ENCODE data around the gene TMEM273. TPM values are rescaled to one million over a fixed set of nuclear protein-coding genes. Genes with fewer than 3 reads are reported as not detected.

TMEM273 gene
- polyA plus RNA-seq, 1 donor (not counting 4 experiments of a cell fraction or from before 2014, with no cell fraction given) = not detected

- Histone ChIP-seq H4K20me1 (ENCODE audit: control insufficient read depth, extremely low read depth, insufficient read depth, low read length) (no peaks in the 10 kb centered on the region), H3K9me1 (ENCODE audit: control insufficient read depth, extremely low read depth, insufficient read depth, low read length) (no peaks in the 10 kb centered on the region), H3K9ac (ENCODE audit: control insufficient read depth, extremely low read depth, insufficient read depth, low read length) (no peak overlapping the region), H2AFZ (ENCODE audit: control insufficient read depth, low read length) (no peak overlapping the region), H3K79me2 (ENCODE audit: control insufficient read depth, insufficient read depth, low read length) (no peaks in the 10 kb centered on the region), H3K27ac (ENCODE audit: control insufficient read depth, insufficient read depth, low read length) (no peak overlapping the region), H3K9me3 (ENCODE audit: control insufficient read depth, low read depth, low read length) (no peaks in the 10 kb centered on the region), H3K4me3 (ENCODE audit: control insufficient read depth in 2 of 3, extremely low read depth in 1 of 3, insufficient read depth in 2 of 3, low read depth in 1 of 3, low read length in 3 of 3) (no peak overlapping the region), H3K4me1 (ENCODE audit: control insufficient read depth, extremely low read depth, insufficient read depth, low read length) (no peaks in the 10 kb centered on the region), H3K27me3 (ENCODE audit: control insufficient read depth, extremely low read depth, insufficient read depth, low read length) (no peaks in the 10 kb centered on the region), H3K4me2 (ENCODE audit: control insufficient read depth, extremely low read depth, insufficient read depth, low read depth, low read length) (no peak overlapping the region), H3K36me3 (ENCODE audit: control insufficient read depth in 2 of 2, extremely low read depth in 1 of 2, insufficient read depth in 2 of 2, low read length in 2 of 2) (no peaks in the 10 kb centered on the region)
- no peak for DNase-seq (ENCODE audit: low read depth, low spot score)
- dilution Hi-C loops (cut with MboI; ENCODE audit: extremely low pct_ligation_motif_present, low sequenced_read_pairs) = no loop called here
- FAIRE-seq = no peak
- TF ChIP-seq CTCF (optimal IDR thresholded peaks at IDR 0.05 in 1 of 3, IDR thresholded peaks at IDR 0.05 in 1 of 3, conservative IDR thresholded peaks at IDR 0.05 in 1 of 3; ENCODE audit: extremely low read depth in 1 of 3, insufficient read depth in 2 of 3, low read length in 3 of 3) (no peak), EZH2 (IDR thresholded peaks at IDR 0.05; ENCODE audit: low read length) (no peak)
These were observed 49.0 kb downstream of the TMEM273 start for GRCh38 chr10:49139028-49139845.

DNA sequence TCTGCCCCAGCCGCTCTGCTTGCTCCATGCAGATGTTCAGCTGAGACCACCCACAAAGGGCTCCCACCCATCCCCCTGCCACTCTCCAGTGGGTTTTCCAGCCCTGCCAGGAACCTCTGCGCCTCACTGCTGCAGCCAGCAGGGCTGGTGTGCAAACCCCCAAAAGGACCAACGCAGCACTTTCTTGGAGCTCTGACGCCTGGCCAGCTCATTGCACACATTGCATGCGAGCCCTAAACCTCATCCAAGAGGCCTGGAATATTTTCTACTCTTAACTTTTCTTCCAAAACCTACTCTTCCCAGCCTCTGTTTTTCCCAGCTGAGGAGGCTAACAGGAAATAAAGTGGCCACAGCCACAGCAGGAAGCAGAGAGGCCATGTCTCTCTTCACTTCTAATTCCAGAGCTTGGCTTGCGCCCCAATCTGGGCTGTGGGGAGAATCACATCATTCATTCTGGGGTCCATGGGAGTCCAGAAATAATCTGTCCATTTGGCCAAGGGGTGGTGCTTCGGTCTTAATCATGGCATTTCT lies 49.8 kb downstream of the TMEM273 start:
- FAIRE-seq = no peak
- no peak overlapping the region for H3K4me3 ChIP-seq (ENCODE audit: control insufficient read depth in 2 of 3, extremely low read depth in 1 of 3, insufficient read depth in 2 of 3, low read depth in 1 of 3, low read length in 3 of 3)
- H3K36me3 ChIP-seq (ENCODE audit: control insufficient read depth in 2 of 2, extremely low read depth in 1 of 2, insufficient read depth in 2 of 2, low read length in 2 of 2) = no peaks in the 10 kb centered on the region
- H3K9ac ChIP-seq (ENCODE audit: control insufficient read depth, extremely low read depth, insufficient read depth, low read length) = no peak overlapping the region
- DNase-seq (ENCODE audit: low read depth, low spot score) = no peak
- H3K4me2 ChIP-seq (ENCODE audit: control insufficient read depth, extremely low read depth, insufficient read depth, low read depth, low read length) = no peak overlapping the region
- dilution Hi-C loops (cut with MboI; ENCODE audit: extremely low pct_ligation_motif_present, low sequenced_read_pairs) = no loop called here
- TF ChIP-seq CTCF (optimal IDR thresholded peaks at IDR 0.05 in 1 of 3, IDR thresholded peaks at IDR 0.05 in 1 of 3, conservative IDR thresholded peaks at IDR 0.05 in 1 of 3; ENCODE audit: extremely low read depth in 1 of 3, insufficient read depth in 2 of 3, low read length in 3 of 3) = no peak
- TF ChIP-seq EZH2 (IDR thresholded peaks at IDR 0.05; ENCODE audit: low read length) = no peak
- no peak overlapping the region for H2AFZ ChIP-seq (ENCODE audit: control insufficient read depth, low read length)
- H3K27me3 ChIP-seq (ENCODE audit: control insufficient read depth, extremely low read depth, insufficient read depth, low read length) = no peaks in the 10 kb centered on the region
- H3K79me2 ChIP-seq (ENCODE audit: control insufficient read depth, insufficient read depth, low read length) = no peaks in the 10 kb centered on the region
- no peaks in the 10 kb centered on the region for H3K9me3 ChIP-seq (ENCODE audit: control insufficient read depth, low read depth, low read length)
- no peaks in the 10 kb centered on the region for H3K9me1 ChIP-seq (ENCODE audit: control insufficient read depth, extremely low read depth, insufficient read depth, low read length)
- H3K27ac ChIP-seq (ENCODE audit: control insufficient read depth, insufficient read depth, low read length) = no peak overlapping the region
- no peaks in the 10 kb centered on the region for H4K20me1 ChIP-seq (ENCODE audit: control insufficient read depth, extremely low read depth, insufficient read depth, low read length)
- no peaks in the 10 kb centered on the region for H3K4me1 ChIP-seq (ENCODE audit: control insufficient read depth, extremely low read depth, insufficient read depth, low read length)

All from keratinocyte (primary cell).